Upper lobe of right lung (tissue), 1 donor: Measurements from ENCODE around the gene PARD3B. TPM values are rescaled to one million over a fixed set of nuclear protein-coding genes. Genes with fewer than 3 reads are reported as not detected.

ENCODE experiments used
- ATAC-seq: fragments of 200-7000 bp; cut with Tn5 transposase; one replicate; pipeline ENCODE4 v1.9.1; 2020; ENCODE audit warnings: mild to moderate bottlenecking, moderate library complexity
- DNase-seq: peaks from one replicate; pipeline ENCODE4 v3.0.0-alpha.2; 2020
- H3K27ac ChIP-seq: fragments of 200-600 bp; one replicate; pipeline ENCODE4 v1.8.0; 2022
- H3K27me3 ChIP-seq: fragments of 200-600 bp; one replicate; pipeline ENCODE4 v1.8.0; 2022; ENCODE audit warnings: mild to moderate bottlenecking
- H3K36me3 ChIP-seq: fragments of 200-600 bp; one replicate; pipeline ENCODE4 v1.8.0; 2022
- H3K4me1 ChIP-seq: fragments of 200-600 bp; one replicate; pipeline ENCODE4 v1.8.0; 2022
- H3K4me3 ChIP-seq: fragments of 200-600 bp; one replicate; pipeline ENCODE4 v1.8.0; 2022; ENCODE audit warnings: mild to moderate bottlenecking
- H3K9me3 ChIP-seq: fragments of 200-600 bp; one replicate; pipeline ENCODE4 v1.8.0; 2022
- intact Hi-C: fragments of 100-400 bp; cut with DNase I; formaldehyde crosslinking; loops from one replicate; pipeline ENCODE4 v1.11.0; 2022
- total RNA-seq: library from RNA; stranded (reverse); fragmentation: NEBNext Ultra II Directional; extraction: Animal tissue kit (Norgen Biotek cat#: 25700); gene quantifications from one replicate; pipeline ENCODE4 v1.2.1, GENCODE V29; 2021
- TF ChIP-seq, protein P1 (sequence below): fragments of 200-600 bp; IDR thresholded peaks from one replicate; pipeline ENCODE4 v1.8.0; 2022; ENCODE audit warnings: antibody characterized with exemption
- donor health status: DM: no; HTN: yes; CAD: no; lungs with severe emphysema.

PARD3B gene
- total RNA-seq, 1 donor from 2014 or later = 32.5 TPM

DNA sequence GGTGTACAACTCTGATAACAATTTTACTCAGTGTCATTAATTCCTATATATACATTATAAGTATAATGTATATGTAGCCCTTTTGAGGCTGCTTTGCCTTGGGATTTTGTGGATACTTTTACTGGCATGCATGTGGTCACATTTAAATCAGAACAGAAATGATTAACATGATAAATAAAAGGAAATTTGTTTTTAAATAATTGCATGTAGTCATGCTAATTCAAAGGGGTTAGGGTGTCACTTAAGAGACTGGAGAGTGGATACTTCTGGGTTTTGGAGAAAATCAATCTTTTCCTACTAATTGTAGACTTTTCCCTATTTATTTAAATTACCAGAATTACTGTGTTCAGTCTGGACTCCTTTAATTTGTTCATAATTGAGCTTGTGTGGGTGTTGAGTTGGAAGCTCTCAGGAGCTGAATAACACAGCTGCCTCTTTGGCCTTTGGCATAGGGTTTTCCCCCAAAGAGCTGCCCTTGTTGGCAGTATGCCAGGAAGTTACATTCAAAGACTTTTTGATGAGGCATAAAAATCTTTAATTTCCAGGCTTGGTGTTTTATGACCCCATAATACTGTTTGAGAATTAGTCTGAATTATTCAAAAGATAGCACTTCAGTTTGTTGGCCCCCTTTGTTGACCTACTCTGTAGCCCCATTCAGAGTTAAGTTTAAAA, 652.3 kb downstream of the PARD3B start:
- Histone ChIP-seq H3K36me3 (no peaks in the 10 kb centered on the region), H3K4me3 (no peak overlapping the region), H3K27ac (no peak overlapping the region), H3K9me3 (no peaks in the 10 kb centered on the region), H3K27me3 (no peaks in the 10 kb centered on the region), H3K4me1 (peaks cover 8% of the 10 kb centered on the region)
- intact Hi-C loops = no loop called here
- DNase-seq = no peak
- TF ChIP-seq, protein P1, sequence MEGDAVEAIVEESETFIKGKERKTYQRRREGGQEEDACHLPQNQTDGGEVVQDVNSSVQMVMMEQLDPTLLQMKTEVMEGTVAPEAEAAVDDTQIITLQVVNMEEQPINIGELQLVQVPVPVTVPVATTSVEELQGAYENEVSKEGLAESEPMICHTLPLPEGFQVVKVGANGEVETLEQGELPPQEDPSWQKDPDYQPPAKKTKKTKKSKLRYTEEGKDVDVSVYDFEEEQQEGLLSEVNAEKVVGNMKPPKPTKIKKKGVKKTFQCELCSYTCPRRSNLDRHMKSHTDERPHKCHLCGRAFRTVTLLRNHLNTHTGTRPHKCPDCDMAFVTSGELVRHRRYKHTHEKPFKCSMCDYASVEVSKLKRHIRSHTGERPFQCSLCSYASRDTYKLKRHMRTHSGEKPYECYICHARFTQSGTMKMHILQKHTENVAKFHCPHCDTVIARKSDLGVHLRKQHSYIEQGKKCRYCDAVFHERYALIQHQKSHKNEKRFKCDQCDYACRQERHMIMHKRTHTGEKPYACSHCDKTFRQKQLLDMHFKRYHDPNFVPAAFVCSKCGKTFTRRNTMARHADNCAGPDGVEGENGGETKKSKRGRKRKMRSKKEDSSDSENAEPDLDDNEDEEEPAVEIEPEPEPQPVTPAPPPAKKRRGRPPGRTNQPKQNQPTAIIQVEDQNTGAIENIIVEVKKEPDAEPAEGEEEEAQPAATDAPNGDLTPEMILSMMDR = no peak
- ATAC-seq = no peak

DNA sequence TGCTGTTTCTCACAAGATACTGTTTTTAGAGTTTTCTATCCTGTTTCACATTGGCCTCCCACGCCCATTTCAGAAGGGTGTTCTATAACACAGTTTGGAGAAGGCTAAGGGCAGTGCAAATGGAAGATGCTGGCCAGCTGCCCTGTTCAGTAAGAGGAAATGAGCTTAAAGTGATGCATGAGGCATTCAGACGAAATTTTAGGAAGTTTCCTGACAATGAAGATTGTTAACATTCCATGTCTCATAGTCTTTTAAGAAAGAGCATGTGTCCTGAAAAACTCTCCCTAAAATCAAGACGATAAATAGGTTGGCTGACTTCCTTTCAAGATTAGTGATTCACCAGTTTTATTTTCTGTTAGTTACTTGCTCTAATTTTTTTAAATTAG, 652.9 kb downstream of the PARD3B start:
- DNase-seq (no peak), ATAC-seq (no peak)
- peaks cover 8% of the 10 kb centered on the region for H3K4me1 ChIP-seq
- no peaks in the 10 kb centered on the region for H3K9me3 ChIP-seq
- TF ChIP-seq, protein P1 = no peak
- H3K27me3 ChIP-seq = no peaks in the 10 kb centered on the region
- intact Hi-C loops = no loop called here
- H3K27ac ChIP-seq = no peak overlapping the region
- no peak overlapping the region for H3K4me3 ChIP-seq
- H3K36me3 ChIP-seq = no peaks in the 10 kb centered on the region

DNA sequence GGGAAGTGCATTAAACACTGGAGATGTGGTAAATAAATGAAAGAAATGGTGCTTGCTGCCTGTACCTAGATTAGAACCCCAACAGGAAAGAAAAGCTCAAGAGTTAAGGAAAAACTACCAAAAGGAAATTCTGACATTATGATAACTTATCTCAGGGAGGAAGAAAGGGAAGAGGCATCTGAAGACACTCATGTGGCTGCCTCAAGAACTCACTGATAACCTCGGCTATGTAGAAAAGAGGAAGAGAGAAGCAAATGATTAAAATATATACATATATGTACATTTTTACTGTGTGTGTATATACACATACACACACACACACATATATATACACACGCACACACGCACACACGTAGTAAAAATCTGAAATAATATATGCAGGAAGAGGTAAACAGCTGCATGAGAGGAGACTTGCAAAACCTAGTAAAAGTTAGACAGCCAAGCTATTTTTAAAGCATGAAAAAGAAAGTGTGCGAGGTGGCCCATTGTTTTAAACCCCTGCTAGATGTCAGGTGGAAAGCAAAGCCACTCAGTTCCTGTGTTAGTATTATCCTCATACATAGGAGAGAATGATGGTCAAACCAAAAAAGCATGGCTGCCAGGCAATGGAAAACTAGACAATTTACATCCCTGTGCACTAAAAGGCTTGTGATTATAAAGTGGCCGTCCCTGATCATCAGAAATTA, 654.0 kb downstream of the PARD3B start:
- Histone ChIP-seq H3K9me3 (no peaks in the 10 kb centered on the region), H3K4me3 (no peak overlapping the region), H3K4me1 (peaks cover 8% of the 10 kb centered on the region), H3K36me3 (no peaks in the 10 kb centered on the region), H3K27ac (no peak overlapping the region), H3K27me3 (no peaks in the 10 kb centered on the region)
- intact Hi-C loops = no loop called here
- DNase-seq (no peak), ATAC-seq (no peak)
- TF ChIP-seq, protein P1 = no peak

DNA sequence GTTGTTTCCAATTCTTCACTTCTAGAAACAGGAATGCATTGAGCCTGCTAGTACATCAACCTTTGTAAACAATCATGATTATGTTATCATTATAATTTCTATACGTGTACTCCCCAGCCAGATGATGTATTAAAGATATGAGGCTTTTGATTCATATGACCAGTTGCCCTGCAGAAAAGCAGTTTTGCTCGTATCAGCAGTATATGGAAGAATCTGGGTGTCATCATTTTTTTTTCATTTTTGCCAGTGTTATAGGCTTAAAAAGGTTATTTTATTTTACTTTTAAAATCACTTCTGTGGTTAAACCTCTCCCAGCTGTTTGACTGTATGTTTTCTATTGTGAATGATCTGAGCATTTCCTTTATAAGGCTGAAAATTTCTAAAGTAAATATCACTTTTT, 665.2 kb downstream of the PARD3B start:
- H3K36me3 ChIP-seq = no peaks in the 10 kb centered on the region
- no peaks in the 10 kb centered on the region for H3K4me1 ChIP-seq
- no peak overlapping the region for H3K27ac ChIP-seq
- TF ChIP-seq, protein P1 = no peak
- no peak for ATAC-seq
- no peak for DNase-seq
- intact Hi-C loops = no loop called here
- H3K4me3 ChIP-seq = no peak overlapping the region
- H3K27me3 ChIP-seq = no peaks in the 10 kb centered on the region
- H3K9me3 ChIP-seq = no peaks in the 10 kb centered on the region

DNA sequence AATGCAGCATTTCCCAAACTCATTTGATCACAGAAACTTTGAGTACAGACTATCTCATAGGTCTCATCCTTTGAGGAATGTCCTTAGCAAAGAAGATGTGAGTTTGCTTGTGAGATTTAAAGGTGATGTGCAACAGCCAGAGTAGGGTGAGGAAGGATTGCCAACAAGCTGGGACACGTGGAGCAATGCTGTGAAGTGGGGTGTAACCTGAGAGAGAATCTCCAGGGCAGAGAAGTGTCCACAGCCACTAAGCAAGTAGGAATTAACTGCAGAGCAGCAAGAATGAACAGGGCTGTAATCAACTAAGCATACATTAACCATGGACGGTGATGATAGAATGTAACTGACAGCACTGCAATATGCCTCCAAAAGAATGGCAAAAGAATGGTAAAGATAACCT, 667.1 kb downstream of the PARD3B start:
- Histone ChIP-seq H3K9me3 (no peaks in the 10 kb centered on the region), H3K27ac (no peak overlapping the region), H3K36me3 (no peaks in the 10 kb centered on the region), H3K27me3 (no peaks in the 10 kb centered on the region), H3K4me3 (no peak overlapping the region), H3K4me1 (no peaks in the 10 kb centered on the region)
- intact Hi-C loops = no loop called here
- DNase-seq (no peak), ATAC-seq (no peak)
- TF ChIP-seq, protein P1 = no peak
